Measurements from ENCODE around the gene VIPR2.

Gene VIPR2

DNA sequence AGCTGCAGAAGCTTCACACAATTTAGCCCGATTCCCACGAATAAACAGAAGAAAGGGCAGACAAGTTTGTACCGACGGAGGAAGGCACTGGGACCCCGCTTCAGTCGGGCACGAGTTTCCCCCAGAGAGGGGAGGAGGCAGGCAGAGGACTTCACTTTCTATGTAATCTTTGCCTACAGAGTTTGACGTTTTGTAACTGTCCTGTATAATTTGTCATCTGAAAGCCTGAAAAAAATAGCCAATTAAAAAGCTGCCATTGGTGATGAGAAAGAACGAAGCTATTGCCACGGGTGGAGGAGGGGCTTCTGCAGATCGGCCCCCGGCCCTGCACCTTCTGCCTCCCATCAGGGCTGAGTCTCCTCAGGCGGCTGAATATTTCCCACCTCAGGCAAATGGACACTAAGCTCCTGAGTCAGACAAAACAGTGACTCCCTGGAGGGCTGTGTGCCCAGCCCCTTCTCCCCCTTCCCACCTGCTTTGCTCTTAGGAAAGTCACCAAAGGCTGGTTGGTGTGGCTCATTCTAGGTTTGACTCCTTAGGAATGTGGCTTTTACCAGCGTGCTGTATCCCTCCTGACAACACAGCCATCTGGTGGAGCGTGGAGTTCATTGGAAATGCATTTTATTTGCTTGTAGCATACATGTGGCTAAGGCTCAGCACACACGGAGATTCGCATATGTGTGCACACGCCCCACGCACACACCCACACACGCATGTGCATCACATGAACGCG is 117.4 kb downstream of the VIPR2 start:
- H2AFZ ChIP-seq (ENCODE audit: low read depth, low read length) = no peak overlapping the region
- no peaks in the 10 kb centered on the region for H3K79me2 ChIP-seq (ENCODE audit: insufficient read depth, low read length)
- DNase-seq = no peak
- no peak overlapping the region for H3K4me3 ChIP-seq (ENCODE audit: low read depth in 1 of 2, low read length in 2 of 2)
- H3K27me3 ChIP-seq (ENCODE audit: insufficient read depth, low read length, poor library complexity) = no peaks in the 10 kb centered on the region
- no peaks in the 10 kb centered on the region for H4K20me1 ChIP-seq (ENCODE audit: insufficient read depth, low read length)
- TF ChIP-seq, protein P1, sequence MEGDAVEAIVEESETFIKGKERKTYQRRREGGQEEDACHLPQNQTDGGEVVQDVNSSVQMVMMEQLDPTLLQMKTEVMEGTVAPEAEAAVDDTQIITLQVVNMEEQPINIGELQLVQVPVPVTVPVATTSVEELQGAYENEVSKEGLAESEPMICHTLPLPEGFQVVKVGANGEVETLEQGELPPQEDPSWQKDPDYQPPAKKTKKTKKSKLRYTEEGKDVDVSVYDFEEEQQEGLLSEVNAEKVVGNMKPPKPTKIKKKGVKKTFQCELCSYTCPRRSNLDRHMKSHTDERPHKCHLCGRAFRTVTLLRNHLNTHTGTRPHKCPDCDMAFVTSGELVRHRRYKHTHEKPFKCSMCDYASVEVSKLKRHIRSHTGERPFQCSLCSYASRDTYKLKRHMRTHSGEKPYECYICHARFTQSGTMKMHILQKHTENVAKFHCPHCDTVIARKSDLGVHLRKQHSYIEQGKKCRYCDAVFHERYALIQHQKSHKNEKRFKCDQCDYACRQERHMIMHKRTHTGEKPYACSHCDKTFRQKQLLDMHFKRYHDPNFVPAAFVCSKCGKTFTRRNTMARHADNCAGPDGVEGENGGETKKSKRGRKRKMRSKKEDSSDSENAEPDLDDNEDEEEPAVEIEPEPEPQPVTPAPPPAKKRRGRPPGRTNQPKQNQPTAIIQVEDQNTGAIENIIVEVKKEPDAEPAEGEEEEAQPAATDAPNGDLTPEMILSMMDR (IDR thresholded peaks at IDR 0.05; ENCODE audit: borderline replicate concordance, extremely low read depth, low read length, poor library complexity, severe bottlenecking) = peak; percentile 22
- TF ChIP-seq EZH2 (IDR thresholded peaks at IDR 0.05; ENCODE audit: borderline replicate concordance, low read depth, low read length, severe bottlenecking) = no peak
- H3K27ac ChIP-seq (ENCODE audit: low read length) = peak overlapping the region; percentile 71
- H3K4me1 ChIP-seq (ENCODE audit: insufficient read depth, low read length) = peaks cover 21% of the 10 kb centered on the region
- no peak overlapping the region for H3K4me2 ChIP-seq (ENCODE audit: insufficient read depth, low read length)
- H3K36me3 ChIP-seq (ENCODE audit: insufficient read depth, low read length) = peaks cover 34% of the 10 kb centered on the region
- peaks cover 2% of the 10 kb centered on the region for H3K9me3 ChIP-seq (ENCODE audit: insufficient read depth, low read length, severe bottlenecking)
- H3K9ac ChIP-seq (ENCODE audit: low read depth, low read length) = no peak overlapping the region; the same call in 1 of the 2 replicates
- peak; percentile 1; the same call in 1 of the 3 replicates for ATAC-seq (ENCODE audit: insufficient read depth, low read depth)

DNA sequence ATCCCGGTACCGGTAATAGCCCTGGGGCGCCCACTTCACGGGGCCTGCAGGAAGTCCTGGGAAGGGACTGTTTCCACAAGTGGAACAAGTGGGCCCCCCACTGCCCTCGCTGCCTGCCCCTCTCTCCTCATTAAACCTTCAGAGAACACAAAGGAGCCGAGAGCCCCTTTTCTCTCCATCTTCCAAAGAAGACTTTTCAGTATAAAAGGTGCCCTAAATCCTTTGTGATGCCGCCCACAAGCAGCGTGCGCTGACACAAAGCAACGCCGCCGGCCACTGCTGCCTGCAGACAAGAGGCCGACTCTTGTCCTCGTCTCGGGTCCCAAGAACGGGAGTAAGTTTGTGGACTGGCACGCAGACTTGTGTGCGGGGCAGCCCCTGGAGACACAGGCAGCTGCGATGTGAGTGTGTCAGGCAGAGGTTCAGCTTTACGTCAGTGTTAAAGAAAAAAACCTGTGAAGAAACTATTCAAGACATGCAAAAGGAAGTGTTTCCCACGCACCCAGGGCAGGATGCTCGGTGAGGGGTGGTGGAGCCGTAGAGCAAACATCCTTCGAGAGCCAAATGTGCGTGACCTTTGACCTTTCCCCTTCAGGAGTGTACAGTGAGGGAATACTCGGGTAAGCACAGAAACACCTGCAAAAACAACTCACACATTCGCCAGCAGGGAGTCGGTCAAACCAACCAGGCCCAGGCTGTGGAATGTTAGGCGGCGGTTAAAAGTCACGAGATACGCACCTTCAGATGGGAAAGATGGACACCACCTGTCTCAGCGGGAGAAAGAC is 118.2 kb downstream of the VIPR2 start:
- DNase-seq (peak; percentile 35), ATAC-seq (ENCODE audit: insufficient read depth, low read depth) (peak; percentile 8; the same call in 2 of the 3 replicates)
- Histone ChIP-seq H3K4me2 (ENCODE audit: insufficient read depth, low read length) (no peak overlapping the region), H3K79me2 (ENCODE audit: insufficient read depth, low read length) (no peaks in the 10 kb centered on the region), H3K27me3 (ENCODE audit: insufficient read depth, low read length, poor library complexity) (no peaks in the 10 kb centered on the region), H3K9ac (ENCODE audit: low read depth, low read length) (no peak overlapping the region; the same call in 1 of the 2 replicates), H3K9me3 (ENCODE audit: insufficient read depth, low read length, severe bottlenecking) (peaks cover 3% of the 10 kb centered on the region), H3K27ac (ENCODE audit: low read length) (peak overlapping the region; percentile 71), H3K4me3 (ENCODE audit: low read depth in 1 of 2, low read length in 2 of 2) (no peak overlapping the region), H3K36me3 (ENCODE audit: insufficient read depth, low read length) (peaks cover 26% of the 10 kb centered on the region), H2AFZ (ENCODE audit: low read depth, low read length) (no peak overlapping the region), H3K4me1 (ENCODE audit: insufficient read depth, low read length) (peaks cover 21% of the 10 kb centered on the region), H4K20me1 (ENCODE audit: insufficient read depth, low read length) (no peaks in the 10 kb centered on the region)
- TF ChIP-seq, protein P1 (IDR thresholded peaks at IDR 0.05; ENCODE audit: borderline replicate concordance, extremely low read depth, low read length, poor library complexity, severe bottlenecking) = peak; percentile 15
- TF ChIP-seq EZH2 (IDR thresholded peaks at IDR 0.05; ENCODE audit: borderline replicate concordance, low read depth, low read length, severe bottlenecking) = no peak

DNA sequence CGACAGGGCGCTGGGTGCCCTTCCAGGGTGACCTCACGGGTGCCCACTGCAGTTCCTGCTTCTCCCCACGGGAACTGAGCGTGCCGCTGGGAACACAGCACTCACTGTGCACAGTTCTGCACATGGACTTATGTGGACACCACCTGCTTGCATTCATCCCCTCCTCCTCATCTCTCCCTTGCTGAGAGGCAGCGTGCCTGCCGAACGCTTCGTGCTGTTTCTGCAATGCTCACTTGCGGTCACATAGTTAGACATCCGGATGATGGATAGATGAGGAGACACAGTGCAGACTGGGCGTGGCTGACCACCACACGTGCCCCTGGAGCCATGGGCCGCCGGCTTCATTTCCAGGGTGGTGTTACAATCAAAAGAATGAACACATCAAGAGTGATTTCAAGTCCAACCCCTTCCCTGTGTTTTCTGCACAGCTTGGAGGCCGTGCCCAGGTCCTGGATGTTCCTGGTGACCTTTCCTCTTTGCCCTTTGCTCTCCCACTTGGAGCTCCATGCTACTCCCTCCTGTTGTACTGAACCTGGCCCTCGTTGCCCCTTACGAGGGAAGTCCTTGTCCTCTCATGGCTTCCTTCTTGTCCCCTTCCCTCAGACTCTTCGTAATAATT is 119.4 kb downstream of the VIPR2 start:
- ATAC-seq (ENCODE audit: insufficient read depth, low read depth) (no peak), DNase-seq (no peak)
- Histone ChIP-seq H3K9me3 (ENCODE audit: insufficient read depth, low read length, severe bottlenecking) (peaks cover 10% of the 10 kb centered on the region), H3K27ac (ENCODE audit: low read length) (peak overlapping the region; percentile 0; the same call in 1 of the 2 replicates), H3K4me3 (ENCODE audit: low read depth in 1 of 2, low read length in 2 of 2) (no peak overlapping the region), H3K4me1 (ENCODE audit: insufficient read depth, low read length) (peaks cover 21% of the 10 kb centered on the region), H2AFZ (ENCODE audit: low read depth, low read length) (no peak overlapping the region), H3K27me3 (ENCODE audit: insufficient read depth, low read length, poor library complexity) (no peaks in the 10 kb centered on the region), H4K20me1 (ENCODE audit: insufficient read depth, low read length) (no peaks in the 10 kb centered on the region), H3K4me2 (ENCODE audit: insufficient read depth, low read length) (no peak overlapping the region), H3K79me2 (ENCODE audit: insufficient read depth, low read length) (no peaks in the 10 kb centered on the region), H3K36me3 (ENCODE audit: insufficient read depth, low read length) (peaks cover 17% of the 10 kb centered on the region; the same call in 1 of the 2 replicates), H3K9ac (ENCODE audit: low read depth, low read length) (no peak overlapping the region)
- TF ChIP-seq, protein P1 (IDR thresholded peaks at IDR 0.05; ENCODE audit: borderline replicate concordance, extremely low read depth, low read length, poor library complexity, severe bottlenecking) = no peak
- TF ChIP-seq EZH2 (IDR thresholded peaks at IDR 0.05; ENCODE audit: borderline replicate concordance, low read depth, low read length, severe bottlenecking) = no peak
